ENCODE measurements around the gene AMY1C.
"Not testable (repeated sequence)": the region's sequence is repeated elsewhere in the genome, so short reads cannot be mapped to it uniquely, and the experiment has no call there.

Gene AMY1C
- total RNA-seq: 0 reads per million in 2 experiments

DNA sequence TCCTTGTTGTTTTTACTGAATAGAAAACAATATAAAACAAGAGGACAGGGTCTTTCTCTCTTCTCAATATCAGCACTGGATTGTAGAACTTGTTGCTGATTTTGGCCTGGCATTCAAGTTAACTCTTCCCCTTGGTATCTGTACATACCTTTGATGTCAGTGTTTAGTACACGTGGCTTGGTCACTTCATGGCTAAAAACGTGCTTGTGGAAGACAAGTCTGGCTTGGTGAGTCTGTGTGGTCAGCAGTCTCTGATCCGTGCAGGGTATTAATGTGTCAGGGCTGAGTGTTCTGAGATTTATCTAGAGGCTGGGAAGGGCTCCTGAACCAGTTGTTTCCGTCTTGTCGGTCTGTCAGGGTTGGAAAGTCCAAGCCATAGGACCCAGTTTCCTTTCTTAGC is at the start of gene AMY1C:
AMY1C (plus strand) TSS at position 301 of the 400 bp plus-strand sequence. CDS start 572 bp downstream, outside the sequence.
- not testable (repeated sequence) for DNase-seq (ENCODE audit: low read depth)

DNA sequence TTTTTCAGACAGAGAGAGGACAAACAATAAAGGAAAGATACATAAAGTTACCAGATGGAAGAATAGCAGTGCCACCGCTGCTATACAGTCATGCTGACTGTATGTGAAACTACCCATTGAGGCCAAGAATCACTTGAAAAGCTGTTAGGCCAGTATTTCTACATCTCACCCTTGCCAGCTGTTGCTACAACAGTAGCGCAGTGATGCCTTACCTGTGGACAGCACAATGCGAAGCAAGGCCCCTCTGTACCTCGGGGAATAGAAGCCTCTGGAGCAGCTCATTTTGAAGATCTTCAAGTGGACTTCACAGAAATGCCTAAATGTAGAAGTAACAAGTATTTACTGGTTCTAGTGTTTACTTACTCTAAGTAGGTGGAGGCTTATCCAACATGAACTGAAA is 49.0 kb upstream of the AMY1C start:
- DNase-seq (ENCODE audit: low read depth): not testable (repeated sequence)

DNA sequence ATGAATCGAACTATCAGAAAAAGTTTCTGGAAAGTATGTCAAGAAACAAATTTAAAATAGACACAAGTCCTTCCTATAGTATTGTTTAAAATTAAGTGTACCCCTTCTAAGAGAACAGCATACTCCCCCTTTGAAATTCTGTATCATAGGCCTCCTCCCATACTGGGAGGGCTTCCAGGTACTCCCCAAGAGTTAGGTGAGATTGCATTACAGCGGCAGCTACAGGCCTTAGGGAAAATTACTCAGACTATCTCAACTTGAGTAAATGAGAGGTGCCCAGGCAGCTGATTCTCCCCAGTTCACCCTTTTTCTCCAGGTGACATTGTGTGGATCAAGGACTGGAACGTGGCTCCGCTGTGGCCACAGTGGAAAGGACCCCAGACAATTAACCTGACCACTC is 48.4 kb upstream of the AMY1C start:
- not testable (repeated sequence) for DNase-seq (ENCODE audit: low read depth)

DNA sequence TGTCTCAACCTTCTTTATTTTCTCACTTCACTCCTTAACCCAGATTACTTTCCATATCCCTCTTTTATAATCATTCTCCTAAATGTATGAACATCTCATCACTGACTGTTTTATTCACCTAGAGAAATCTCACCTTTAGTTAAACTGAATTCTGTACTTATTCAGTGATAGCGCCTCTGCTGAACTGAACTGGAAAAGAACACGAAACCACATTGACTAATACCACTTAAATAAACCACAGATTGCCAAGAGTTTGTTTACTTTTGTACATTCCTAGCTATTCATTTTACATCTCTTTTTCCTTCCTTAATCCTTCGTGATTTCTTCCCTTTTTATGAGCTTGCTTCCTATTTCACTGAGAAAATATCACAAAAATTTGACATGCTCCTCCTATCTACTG is 42.0 kb upstream of the AMY1C start:
- DNase-seq (ENCODE audit: low read depth): not testable (repeated sequence)

DNA sequence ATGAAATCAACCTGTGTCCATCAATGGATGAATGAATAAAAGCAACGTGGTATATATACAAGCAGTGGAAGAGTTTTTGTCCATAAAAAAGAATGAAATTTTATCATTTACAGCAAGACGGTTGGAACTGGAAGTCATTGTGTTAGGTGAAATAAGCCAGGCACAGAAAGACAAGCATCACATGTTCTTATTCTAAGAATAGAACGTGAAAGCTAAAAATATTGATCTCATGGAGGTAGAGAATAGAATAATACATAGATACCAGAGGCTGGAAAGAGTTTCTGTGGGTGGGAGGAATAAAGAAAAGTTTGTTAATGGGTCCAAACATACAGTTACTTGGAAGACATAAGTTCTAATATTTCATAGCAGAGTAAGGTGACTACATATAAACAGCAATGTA is 39.3 kb upstream of the AMY1C start:
- not testable (repeated sequence) for DNase-seq (ENCODE audit: low read depth)

DNA sequence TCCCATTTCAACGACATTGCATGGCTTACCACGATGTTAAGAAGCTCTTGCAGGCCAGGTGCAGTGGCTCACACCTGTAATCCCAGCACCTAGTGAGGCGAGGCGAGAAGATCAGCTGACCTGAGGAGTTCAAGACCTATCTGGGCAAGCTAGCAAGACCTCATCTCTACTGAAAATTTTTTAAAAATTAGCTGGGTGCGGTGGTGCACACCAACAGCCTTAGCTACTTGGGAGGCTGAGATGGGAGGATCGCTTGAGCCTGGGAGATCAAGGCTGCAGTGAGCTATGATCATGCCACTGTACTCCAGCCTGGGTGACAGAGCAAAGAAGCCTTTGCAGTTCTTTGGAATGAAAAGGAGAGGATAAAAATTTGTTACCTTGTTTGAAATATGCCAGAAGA is 32.3 kb upstream of the AMY1C start:
- not testable (repeated sequence) for DNase-seq (ENCODE audit: low read depth)

DNA sequence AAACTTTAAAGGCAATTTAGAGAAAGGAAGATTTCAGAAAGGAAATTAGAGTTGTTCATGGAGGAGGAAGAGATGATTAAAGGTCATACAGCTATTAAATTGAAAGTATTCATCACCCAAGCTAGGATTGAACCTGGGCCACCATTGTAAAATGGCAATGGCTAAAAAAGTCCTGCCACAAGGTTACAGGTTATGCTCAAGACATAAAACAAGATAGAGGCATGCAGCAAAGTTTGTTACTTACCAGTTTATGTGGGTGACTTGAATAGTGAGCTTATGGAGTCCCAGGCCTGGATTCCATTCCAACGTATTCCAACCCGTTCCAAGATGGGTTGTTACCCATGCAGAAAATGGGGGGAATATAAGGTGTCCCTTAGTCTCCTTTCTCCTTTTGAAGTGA is 28.2 kb upstream of the AMY1C start:
- not testable (repeated sequence) for DNase-seq (ENCODE audit: low read depth)

DNA sequence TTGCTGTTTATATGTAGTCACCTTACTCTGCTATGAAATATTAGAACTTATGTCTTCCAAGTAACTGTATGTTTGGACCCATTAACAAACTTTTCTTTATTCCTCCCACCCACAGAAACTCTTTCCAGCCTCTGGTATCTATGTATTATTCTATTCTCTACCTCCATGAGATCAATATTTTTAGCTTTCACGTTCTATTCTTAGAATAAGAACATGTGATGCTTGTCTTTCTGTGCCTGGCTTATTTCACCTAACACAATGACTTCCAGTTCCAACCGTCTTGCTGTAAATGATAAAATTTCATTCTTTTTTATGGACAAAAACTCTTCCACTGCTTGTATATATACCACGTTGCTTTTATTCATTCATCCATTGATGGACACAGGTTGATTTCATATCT is 14.4 kb upstream of the AMY1C start:
- not testable (repeated sequence) for DNase-seq (ENCODE audit: low read depth)

DNA sequence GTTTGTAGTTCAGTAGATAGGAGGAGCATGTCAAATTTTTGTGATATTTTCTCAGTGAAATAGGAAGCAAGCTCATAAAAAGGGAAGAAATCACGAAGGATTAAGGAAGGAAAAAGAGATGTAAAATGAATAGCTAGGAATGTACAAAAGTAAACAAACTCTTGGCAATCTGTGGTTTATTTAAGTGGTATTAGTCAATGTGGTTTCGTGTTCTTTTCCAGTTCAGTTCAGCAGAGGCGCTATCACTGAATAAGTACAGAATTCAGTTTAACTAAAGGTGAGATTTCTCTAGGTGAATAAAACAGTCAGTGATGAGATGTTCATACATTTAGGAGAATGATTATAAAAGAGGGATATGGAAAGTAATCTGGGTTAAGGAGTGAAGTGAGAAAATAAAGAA is 11.7 kb upstream of the AMY1C start:
- not testable (repeated sequence) for DNase-seq (ENCODE audit: low read depth)

DNA sequence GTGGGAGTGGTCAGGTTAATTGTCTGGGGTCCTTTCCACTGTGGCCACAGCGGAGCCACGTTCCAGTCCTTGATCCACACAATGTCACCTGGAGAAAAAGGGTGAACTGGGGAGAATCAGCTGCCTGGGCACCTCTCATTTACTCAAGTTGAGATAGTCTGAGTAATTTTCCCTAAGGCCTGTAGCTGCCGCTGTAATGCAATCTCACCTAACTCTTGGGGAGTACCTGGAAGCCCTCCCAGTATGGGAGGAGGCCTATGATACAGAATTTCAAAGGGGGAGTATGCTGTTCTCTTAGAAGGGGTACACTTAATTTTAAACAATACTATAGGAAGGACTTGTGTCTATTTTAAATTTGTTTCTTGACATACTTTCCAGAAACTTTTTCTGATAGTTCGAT is 5.2 kb upstream of the AMY1C start:
- not testable (repeated sequence) for DNase-seq (ENCODE audit: low read depth)

DNA sequence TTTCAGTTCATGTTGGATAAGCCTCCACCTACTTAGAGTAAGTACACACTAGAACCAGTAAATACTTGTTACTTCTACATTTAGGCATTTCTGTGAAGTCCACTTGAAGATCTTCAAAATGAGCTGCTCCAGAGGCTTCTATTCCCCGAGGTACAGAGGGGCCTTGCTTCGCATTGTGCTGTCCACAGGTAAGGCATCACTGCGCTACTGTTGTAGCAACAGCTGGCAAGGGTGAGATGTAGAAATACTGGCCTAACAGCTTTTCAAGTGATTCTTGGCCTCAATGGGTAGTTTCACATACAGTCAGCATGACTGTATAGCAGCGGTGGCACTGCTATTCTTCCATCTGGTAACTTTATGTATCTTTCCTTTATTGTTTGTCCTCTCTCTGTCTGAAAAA is 4.7 kb upstream of the AMY1C start:
- not testable (repeated sequence) for DNase-seq (ENCODE audit: low read depth)

DNA sequence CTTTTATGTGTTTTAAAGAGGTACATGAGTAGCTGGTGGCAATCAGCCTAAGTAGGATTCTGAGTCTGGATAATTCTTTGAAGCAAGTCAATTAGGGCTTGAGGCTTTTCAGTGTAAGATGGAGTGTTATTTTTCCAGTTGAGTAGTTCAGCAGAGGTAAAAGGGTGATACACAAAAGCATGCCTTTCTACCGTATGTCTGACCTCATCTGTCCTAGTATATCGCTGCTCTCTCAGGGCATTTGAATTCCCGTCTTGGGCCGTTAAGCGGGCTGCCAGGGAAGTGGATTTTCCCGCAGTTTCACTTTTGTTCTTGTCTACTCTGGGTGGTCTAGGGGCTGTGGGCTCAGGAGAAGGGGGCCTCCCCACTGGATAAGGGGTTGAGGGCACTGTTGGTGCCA is 1.4 kb upstream of the AMY1C start:
- not testable (repeated sequence) for DNase-seq (ENCODE audit: low read depth)

DNA sequence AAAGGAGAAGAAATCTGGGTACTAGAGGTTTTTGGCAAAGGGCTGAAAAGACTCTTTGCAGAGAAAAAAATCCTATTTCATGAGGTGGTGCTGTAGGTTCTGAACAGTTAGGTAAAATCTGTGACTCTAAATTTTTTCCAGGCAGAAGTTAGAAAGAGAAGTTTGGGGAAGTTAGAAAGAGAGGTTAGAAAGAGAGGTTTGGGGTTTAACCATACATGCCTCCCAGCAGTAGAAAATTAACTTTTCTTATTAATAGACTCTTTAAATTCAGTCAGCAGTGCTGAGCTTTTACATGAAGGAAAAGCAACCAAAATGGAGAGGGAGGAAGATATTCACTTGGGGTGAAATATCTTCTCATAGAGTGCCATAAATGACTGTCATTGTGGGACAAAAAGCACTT is 12.2 kb downstream of the AMY1C start:
- no peak for DNase-seq (ENCODE audit: low read depth)

DNA sequence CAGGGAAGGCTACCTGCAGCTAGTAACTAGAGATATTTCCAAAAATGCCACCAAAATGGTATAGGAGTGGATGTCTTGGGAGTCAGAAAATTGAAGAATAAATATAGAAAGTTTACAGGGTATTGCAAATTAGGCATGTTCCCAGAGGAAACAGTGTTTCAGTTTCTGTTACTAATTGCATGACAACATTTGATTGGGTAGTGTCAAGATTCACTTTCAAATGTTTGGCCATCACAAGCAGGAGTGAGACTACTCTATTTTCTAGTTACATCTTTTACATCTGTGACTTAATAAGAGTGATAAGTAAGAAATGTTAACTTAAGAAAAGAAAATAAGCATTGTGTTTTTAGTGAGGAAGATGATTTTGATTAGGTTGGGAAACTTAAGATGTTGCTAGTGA is 30.2 kb downstream of the AMY1C start:
- no peak for DNase-seq (ENCODE audit: low read depth)

DNA sequence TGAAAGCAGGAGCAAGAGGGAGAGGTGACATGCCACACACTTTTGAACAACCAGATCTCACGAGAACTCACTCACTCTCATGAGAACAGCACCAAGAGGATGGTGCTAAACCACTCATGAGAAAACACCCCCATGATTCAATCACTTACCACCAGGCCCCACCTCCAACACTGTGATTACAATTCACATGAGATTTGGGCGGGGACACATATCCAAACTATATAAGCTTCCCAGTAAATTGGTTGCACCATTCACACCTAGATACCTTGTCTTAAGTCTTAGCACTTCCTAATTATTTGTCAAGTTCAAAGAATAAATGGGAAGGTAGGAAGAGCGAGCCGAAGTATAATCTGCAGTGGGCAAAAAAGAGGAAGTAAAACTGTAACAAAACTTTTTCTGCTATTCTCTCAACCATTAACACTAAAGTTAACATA is 34.3 kb downstream of the AMY1C start:
- no peak for DNase-seq (ENCODE audit: low read depth)

DNA sequence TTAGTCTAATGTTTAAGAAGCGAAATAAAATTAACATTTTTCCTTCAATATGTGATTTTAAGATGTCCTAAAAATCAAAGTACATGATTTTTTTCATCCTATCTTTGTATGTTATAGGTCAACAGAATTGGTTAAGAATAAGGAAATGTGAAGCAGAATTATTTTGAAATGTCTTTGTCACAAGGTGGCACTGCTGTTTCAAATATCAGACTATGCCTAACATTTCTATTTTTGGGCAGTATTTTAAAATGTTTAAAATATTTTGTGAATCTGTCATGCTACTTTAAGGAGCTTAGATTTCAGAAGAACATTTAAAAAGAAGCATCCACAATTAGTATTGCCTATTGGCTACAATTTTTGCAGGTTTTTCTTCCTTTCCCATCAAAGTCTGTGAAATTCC is 38.7 kb downstream of the AMY1C start:
- no peak for DNase-seq (ENCODE audit: low read depth)

DNA sequence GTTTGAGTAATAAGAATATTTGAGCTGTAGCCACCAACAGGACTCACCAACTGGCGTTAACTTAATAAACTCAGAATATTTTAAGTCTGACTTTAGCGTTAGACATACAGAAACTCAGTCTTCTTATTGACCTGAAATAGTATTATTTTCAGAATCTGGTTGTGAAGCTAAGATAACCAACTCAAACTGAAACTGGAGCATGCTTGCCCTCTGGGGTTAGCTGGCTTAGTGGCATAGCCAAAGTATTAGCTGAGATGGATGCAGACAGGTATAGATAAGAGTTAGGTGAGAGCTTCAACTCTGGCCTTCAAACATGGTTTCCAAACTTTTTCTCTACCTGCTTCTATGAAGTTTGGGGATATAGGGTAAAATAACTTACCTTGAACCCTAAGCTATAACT is 40.5 kb downstream of the AMY1C start:
- no peak for DNase-seq (ENCODE audit: low read depth)
